ENCODE measurements around the gene NAGPA.

DNA sequence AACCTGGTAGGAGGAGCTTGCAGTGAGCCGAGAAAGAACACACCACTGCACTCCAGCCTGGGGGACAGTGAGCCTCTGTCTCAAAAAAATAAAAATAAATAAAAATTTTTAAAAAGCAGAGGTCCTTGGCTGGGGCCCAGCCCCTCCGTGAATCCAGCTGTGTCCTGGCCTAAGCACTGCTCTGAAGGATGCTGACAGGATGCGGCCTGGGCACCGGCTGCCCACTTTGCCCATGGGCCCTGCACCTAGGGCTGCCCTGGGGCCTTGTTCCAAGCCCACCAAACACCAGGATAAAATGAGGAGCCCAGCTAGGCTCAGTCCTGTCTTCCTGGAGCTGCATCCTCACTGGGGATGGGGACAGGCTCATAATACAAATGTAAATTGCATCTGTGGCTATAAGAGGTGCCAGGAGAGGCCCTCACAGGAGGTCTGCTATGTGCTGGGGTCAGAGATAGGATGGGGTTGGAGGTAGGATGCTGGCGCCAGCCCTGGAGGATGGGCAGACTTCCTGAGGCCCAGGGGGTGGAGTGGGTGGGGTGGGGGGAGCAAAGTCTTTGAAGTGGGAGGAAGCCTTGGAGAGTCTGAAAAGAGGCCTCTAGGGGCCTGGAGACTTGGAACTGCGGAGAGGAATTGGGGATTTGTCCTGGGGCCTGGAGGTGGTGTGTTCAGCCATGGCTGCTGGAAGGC lies 25.8 kb upstream of the NAGPA start:
- TF ChIP-seq, protein P1, sequence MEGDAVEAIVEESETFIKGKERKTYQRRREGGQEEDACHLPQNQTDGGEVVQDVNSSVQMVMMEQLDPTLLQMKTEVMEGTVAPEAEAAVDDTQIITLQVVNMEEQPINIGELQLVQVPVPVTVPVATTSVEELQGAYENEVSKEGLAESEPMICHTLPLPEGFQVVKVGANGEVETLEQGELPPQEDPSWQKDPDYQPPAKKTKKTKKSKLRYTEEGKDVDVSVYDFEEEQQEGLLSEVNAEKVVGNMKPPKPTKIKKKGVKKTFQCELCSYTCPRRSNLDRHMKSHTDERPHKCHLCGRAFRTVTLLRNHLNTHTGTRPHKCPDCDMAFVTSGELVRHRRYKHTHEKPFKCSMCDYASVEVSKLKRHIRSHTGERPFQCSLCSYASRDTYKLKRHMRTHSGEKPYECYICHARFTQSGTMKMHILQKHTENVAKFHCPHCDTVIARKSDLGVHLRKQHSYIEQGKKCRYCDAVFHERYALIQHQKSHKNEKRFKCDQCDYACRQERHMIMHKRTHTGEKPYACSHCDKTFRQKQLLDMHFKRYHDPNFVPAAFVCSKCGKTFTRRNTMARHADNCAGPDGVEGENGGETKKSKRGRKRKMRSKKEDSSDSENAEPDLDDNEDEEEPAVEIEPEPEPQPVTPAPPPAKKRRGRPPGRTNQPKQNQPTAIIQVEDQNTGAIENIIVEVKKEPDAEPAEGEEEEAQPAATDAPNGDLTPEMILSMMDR (optimal IDR thresholded peaks at IDR 0.05 in 1 of 3, IDR thresholded peaks at IDR 0.05 in 1 of 3, conservative IDR thresholded peaks at IDR 0.05 in 1 of 3; ENCODE audit: extremely low read depth in 1 of 3, insufficient read depth in 2 of 3, low read length in 3 of 3): no peak
- TF ChIP-seq EZH2 (IDR thresholded peaks at IDR 0.05; ENCODE audit: low read length): no peak

All from keratinocyte (primary cell).